Measurements from ENCODE around the gene PSMG2.

The PSMG2 gene

GRCh38 chr18:12756619-12757239, 53.9 kb downstream of the PSMG2 start:
- in situ Hi-C loops (cut with MboI; ENCODE audit: low sequenced_read_pairs): loop anchor here (25.0 kb wide), 1 partner anchor 156 kb away; no protein-coding TSS in a partner anchor

DNA sequence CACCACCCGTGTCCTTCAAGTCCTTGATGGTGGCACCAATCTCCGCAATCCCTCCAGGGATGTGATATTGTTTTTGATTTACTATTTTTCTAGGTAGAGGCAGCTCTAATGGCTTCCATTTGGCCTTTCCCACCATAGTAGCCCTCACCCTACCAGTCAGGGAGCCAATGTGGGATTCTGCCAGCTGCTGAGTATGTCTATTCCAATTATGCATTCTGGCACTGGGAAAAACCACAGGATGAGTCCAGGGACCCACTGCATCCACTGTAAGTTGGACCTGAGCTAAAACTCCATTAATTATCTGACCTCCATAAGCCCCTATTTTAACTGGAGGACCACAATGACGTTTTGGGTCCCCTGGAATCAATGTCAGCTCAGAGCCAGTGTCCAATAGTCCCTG, 55.7 kb downstream of the PSMG2 start:
- in situ Hi-C loops (cut with MboI; ENCODE audit: low sequenced_read_pairs): loop anchor here (25.0 kb wide), 1 partner anchor 154 kb away; no protein-coding TSS in a partner anchor

DNA sequence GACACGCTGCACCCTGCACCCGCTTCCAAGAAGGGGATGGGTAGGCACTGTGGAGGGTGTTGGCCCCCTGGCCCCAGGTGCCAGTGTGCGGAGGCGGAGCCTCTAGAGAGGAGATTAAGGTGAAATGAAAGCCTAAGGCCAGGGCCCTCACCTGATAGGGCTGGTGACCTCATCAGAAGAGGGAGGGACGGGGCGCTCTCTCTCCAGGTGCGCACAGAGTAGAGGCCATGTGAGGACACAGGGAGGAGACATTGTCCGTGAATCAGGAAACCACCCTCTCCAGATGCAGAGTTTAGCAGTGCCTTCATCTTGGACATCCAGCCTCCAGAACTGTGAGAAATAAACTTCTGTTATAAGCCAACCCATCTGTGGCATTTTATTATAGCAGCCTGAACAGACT, 62.3 kb downstream of the PSMG2 start:
- in situ Hi-C loops (cut with MboI; ENCODE audit: low sequenced_read_pairs): loop anchor here (25.0 kb wide), 1 partner anchor 147 kb away; no protein-coding TSS in a partner anchor

DNA sequence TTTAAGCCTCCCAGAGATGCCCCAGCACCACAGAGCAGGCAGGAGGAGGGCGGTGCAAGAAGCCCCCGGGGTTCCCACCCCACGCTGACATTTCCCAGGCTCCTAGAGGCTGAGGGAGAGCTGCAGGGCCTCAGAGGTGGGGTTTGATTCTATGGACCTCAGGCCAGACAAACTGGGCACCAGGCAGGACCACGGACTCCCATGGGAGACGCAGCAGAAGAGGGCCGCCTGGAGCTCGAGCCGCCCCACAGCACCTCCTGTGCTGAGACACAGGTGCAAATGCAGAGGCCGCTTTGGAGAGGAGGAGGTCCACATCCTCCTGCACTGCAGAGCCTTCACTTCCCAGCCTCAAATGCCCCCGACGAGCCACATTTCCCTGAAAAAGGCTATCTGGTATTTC, 62.7 kb downstream of the PSMG2 start:
- in situ Hi-C loops (cut with MboI; ENCODE audit: low sequenced_read_pairs): loop anchor here (25.0 kb wide), 1 partner anchor 147 kb away; no protein-coding TSS in a partner anchor

DNA sequence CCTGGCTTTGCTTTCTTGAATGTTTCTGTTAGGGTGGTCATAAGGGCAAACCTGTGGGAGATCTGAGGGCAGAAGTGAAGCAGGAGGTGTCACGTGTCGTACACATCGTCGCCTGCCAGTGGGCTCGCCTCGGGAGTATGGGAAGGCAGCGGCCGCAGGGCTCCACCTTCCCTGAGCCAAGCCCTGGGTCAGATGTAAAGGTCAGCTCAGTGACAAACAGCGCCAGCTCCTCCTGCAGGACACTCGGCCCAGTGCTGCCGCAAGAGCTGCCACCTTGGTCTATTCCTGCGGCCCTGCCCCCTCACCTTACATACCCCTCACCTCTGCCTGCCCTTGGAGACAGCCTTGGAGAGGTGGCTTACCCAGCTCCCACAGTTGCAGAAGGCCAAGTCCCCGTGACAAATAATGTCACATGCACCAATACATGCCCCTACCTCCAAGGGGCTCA, 64.2 kb downstream of the PSMG2 start:
- in situ Hi-C loops (cut with MboI; ENCODE audit: low sequenced_read_pairs): loop anchor here (25.0 kb wide), 1 partner anchor 145 kb away; no protein-coding TSS in a partner anchor

DNA sequence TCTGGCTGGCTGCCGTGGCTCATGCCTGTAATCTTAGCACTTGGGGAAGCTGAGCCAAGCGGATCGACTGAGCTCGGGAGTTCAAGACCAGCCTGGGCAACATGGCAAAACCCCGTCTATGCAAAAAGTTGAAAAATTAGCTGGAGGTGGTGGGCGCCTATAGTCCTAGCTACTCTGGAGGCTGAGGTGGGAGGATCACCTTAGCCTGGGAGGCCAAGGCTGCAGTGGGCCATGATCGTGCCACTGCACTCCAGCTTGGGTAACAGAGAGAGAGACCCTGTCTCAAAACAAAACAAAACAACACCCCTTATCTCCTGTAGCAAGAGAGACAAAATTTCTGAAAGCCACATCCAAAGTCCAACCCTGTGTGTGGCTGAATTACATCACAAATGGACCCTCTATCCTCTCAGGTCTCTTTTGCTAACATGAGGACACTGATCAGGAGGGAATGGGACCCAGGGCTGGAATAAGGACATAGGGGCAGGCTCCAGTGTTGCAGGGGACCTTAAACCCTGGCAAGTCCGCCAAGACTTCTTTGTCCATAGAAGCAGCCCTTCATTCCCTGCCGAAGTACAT, 64.8 kb downstream of the PSMG2 start:
- in situ Hi-C loops (cut with MboI; ENCODE audit: low sequenced_read_pairs): loop anchor here (25.0 kb wide), 1 partner anchor 145 kb away; no protein-coding TSS in a partner anchor

DNA sequence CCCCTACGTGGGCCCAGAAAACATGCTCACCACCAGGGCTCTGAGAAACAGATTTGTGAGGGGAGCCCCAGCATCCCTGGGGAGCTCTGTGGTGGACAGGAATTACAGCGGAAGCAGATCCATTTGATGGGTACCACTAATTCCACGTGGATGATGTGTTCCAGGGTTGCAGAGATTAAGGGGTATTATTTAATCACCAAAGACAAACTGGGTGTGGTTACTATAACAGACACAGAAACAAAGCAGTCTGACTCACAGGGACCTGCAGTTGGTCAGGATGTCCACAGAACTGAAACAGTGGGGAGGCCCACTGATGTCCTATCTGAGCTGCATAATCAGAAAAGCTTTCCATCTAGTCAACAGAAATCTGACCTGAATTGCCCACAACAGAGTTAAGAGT, 65.8 kb downstream of the PSMG2 start:
- in situ Hi-C loops (cut with MboI; ENCODE audit: low sequenced_read_pairs): loop anchor here (25.0 kb wide), 1 partner anchor 144 kb away; no protein-coding TSS in a partner anchor

DNA sequence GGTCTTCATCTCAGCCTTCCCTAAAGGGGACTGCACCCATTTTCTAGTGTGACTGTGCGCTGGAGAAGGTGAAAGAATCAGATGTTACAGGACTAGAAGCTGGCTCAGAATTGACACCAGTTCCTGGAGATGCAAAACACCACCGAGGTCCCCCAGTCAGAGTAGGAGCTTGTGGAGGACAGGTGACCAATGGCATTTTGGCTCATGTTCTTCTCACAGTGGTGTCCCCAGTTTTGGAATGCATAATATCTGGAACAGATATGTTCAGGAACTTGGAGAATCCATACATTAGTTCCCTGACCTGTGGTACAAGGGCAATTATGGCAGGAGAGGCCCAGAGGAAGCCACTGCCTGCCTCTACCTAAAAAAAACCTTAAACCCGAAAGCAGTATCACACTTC, 66.3 kb downstream of the PSMG2 start:
- in situ Hi-C loops (cut with MboI; ENCODE audit: low sequenced_read_pairs): loop anchor here (25.0 kb wide), 1 partner anchor 143 kb away; no protein-coding TSS in a partner anchor

GRCh38 chr18:12769644-12770440, 67.0 kb downstream of the PSMG2 start:
- in situ Hi-C loops (cut with MboI; ENCODE audit: low sequenced_read_pairs): loop anchor here (25.0 kb wide), 1 partner anchor 142 kb away; no protein-coding TSS in a partner anchor

- in situ Hi-C loops (cut with MboI; ENCODE audit: low sequenced_read_pairs): loop anchor here (25.0 kb wide), 1 partner anchor 142 kb away; no protein-coding TSS in a partner anchor
These were observed 67.8 kb downstream of the PSMG2 start for GRCh38 chr18:12770469-12771219.

DNA sequence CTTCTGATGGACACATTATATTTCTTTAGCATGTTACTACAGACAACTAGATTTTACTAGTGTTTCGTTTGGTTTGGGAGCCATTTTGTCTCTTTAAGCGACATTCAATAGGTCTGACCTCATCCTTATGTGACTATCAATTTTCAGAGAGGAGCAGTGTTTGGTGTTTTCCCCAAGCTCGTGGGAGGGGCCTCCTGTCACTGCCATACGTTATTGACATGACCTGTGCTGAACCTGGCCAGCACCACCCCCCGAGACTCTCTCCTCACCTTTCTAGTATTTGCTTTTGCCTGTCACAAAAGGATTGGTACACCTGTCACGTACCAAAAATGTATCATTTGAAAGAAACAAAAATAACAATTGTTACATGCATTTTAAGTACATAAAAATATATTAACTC, 69.3 kb downstream of the PSMG2 start:
- in situ Hi-C loops (cut with MboI; ENCODE audit: low sequenced_read_pairs): loop anchor here (25.0 kb wide), 1 partner anchor 140 kb away; no protein-coding TSS in a partner anchor

DNA sequence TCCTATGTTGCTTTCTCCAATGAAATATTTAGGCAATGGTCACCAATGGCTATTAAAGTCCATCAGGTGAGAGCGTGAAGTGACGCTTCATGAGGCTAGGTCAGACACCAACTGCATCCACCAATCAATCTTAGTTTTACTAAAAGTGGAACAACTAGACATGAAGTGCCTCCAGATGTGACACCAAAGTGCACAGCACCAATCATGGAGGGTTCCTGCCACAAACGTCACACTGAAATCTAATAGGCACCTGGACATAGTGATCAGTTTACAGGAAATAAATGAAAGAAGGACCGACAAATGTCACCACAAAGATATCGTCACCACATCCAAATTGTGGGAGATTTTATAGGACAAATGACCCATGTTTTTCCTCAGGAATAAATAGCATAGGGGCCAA, 70.5 kb downstream of the PSMG2 start:
- in situ Hi-C loops (cut with MboI; ENCODE audit: low sequenced_read_pairs): loop anchor here (25.0 kb wide), 1 partner anchor 139 kb away; no protein-coding TSS in a partner anchor

DNA sequence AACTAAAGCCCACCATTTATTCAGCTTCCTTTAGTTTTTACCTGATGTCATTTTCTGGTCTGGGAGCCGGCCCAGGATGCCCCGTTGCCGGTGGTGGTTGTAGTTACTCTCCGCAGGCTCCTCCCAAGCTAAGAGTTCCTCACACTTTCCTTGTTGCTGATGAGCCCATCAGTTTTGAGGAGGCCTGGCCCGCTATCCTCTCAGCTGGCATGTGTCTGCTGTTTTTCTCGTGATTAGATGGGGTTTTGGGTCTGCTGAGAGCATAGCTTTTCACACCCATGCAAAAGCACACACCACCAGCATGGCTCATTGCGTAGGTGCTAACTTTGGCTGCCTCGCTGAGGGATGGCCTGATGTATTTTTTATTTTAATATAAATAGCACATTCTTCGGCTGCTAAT, 72.1 kb downstream of the PSMG2 start:
- in situ Hi-C loops (cut with MboI; ENCODE audit: low sequenced_read_pairs): loop anchor here (25.0 kb wide), 1 partner anchor 137 kb away; no protein-coding TSS in a partner anchor

Data from hTERT RPE-1 (cell line).